ENCODE results near the gene KRTCAP3. TPM values are rescaled to one million over a fixed set of nuclear protein-coding genes. Genes with fewer than 3 reads are reported as not detected.

Gene KRTCAP3
- total RNA-seq, 1 experiment from 2014 or later, result 49.9 TPM

DNA sequence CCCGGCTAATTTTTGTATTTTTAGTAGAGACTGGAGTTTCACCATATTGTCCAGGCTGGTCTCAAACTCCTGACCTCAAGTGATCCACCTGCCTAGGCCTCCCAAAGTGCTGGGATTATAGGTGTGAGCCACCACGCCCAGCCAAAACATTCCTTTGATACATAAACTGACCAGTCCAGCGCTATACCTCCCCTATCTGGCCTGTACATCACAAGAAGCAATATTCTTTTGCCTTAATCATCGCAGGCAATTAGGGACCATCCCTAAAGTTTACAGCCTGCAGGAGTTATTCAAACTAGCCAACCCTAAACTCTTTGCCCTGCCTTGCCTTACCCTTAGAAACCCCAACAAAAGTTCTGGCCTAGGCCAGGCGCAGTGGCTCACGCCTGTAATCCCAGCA, 26.0 kb upstream of the KRTCAP3 start:
- H3K27ac ChIP-seq (ENCODE audit: insufficient read length, low read depth, low read length), result no peak overlapping the region
- no peak overlapping the region for H3K9ac ChIP-seq (ENCODE audit: extremely low read depth, insufficient read length, low read length)
- no peak overlapping the region for H4K5ac ChIP-seq (ENCODE audit: insufficient read length, low read depth, low read length)
- H4K8ac ChIP-seq (replicated peaks; ENCODE audit: insufficient read length, low read depth, low read length), result no peak overlapping the region
- H3K4me1 Mint-ChIP-seq, result no peaks in the 10 kb centered on the region
- H3K9me3 Mint-ChIP-seq, result peaks cover 0 to 3% of the 10 kb centered on the region in 2 experiments; a peak in 2 of 5 replicates
- H2AK5ac ChIP-seq (ENCODE audit: insufficient read length, low read length), result no peak overlapping the region
- no peaks in the 10 kb centered on the region for H3K79me1 ChIP-seq (ENCODE audit: insufficient read depth, low read depth, low read length, poor library complexity, severe bottlenecking)
- DNase-seq, result no peak
- H3K36me3 Mint-ChIP-seq (ENCODE audit: insufficient read depth in 1 of 3, low read depth in 3 of 3), result no peaks in the 10 kb centered on the region
- TF ChIP-seq CTCF (conservative IDR thresholded peaks at IDR 0.05), result no peak
- WGBS (ENCODE audit: extremely low coverage, insufficient read length, low lambda C conversion rate), result no CpG with 5 or more reads among the region's 6 CpGs
- H3K14ac ChIP-seq (ENCODE audit: insufficient read depth, low read length), result no peak overlapping the region
- H3K27me3 Mint-ChIP-seq (ENCODE audit: low read depth), result no peaks in the 10 kb centered on the region; the same call in 1 of the 2 replicates
- no peak overlapping the region for H2AFZ ChIP-seq (ENCODE audit: low read length)
- H3T11ph ChIP-seq (ENCODE audit: low read length), result no peak overlapping the region
- H3K79me2 ChIP-seq (ENCODE audit: insufficient read depth, low read length), result no peaks in the 10 kb centered on the region
- H2BK20ac ChIP-seq (ENCODE audit: low read depth, low read length, poor library complexity, severe bottlenecking), result no peak overlapping the region
- no peak overlapping the region for H3K4ac ChIP-seq (ENCODE audit: low read depth, low read length)
- H2BK5ac ChIP-seq (ENCODE audit: insufficient read length, low read length), result no peak overlapping the region
- H3K4me3 Mint-ChIP-seq, result no peak overlapping the region
- no peaks in the 10 kb centered on the region for H3K4me1 ChIP-seq (ENCODE audit: insufficient read depth, low read length)
- H4K91ac ChIP-seq (ENCODE audit: insufficient read length, low read depth, low read length), result no peak overlapping the region
- H2BK12ac ChIP-seq (ENCODE audit: insufficient read length, low read depth, low read length), result no peak overlapping the region
- H3K27me3 ChIP-seq (ENCODE audit: insufficient read depth, low read length), result no peaks in the 10 kb centered on the region
- no peak overlapping the region for H3K23ac ChIP-seq (ENCODE audit: insufficient read length, low read depth, low read length)
- no peak overlapping the region for H3K56ac ChIP-seq (ENCODE audit: insufficient read length, low read depth, low read length)
- H2BK15ac ChIP-seq (ENCODE audit: low read depth, low read length), result no peak overlapping the region
- no peak overlapping the region for H3K18ac ChIP-seq (ENCODE audit: insufficient read length, low read depth, low read length)
- no peak overlapping the region for H2BK120ac ChIP-seq (ENCODE audit: low read depth, low read length, poor library complexity, severe bottlenecking)
- H4K20me1 ChIP-seq (ENCODE audit: control insufficient read depth, insufficient read depth, insufficient read length), result no peaks in the 10 kb centered on the region
- H3K27ac Mint-ChIP-seq, result no peak overlapping the region
- H3K4me2 ChIP-seq (ENCODE audit: insufficient read depth, insufficient read length, low read length), result no peak overlapping the region
- no peaks in the 10 kb centered on the region for H3K23me2 ChIP-seq (ENCODE audit: insufficient read length, low read depth, low read length, poor library complexity, severe bottlenecking)
- H3K9me3 ChIP-seq (ENCODE audit: control insufficient read depth, low read depth, low read length), result no peaks in the 10 kb centered on the region
